HG03066 (cell line): ENCODE measurements around the gene TRIM8.

Experiments used
- ATAC-seq: cut with Tn5 transposase; IDR thresholded peaks from one replicate; pipeline ENCODE4 v1.9.1; 2021; ENCODE audit warnings: low read depth; ENCODE audit not compliant: unreplicated experiment

Gene TRIM8

GRCh38 chr10:102644066-102644645 lies at the start of gene TRIM8:
TRIM8 (plus strand) TSS chr10:102644479; CDS start chr10:102644618, 139 bp downstream.
- no peak for ATAC-seq

- ATAC-seq, result no peak
These were observed 49.0 kb upstream of the TRIM8 start for GRCh38 chr10:102595293-102595692.

- ATAC-seq, result no peak
These were observed 48.4 kb upstream of the TRIM8 start for GRCh38 chr10:102595897-102596296.

DNA sequence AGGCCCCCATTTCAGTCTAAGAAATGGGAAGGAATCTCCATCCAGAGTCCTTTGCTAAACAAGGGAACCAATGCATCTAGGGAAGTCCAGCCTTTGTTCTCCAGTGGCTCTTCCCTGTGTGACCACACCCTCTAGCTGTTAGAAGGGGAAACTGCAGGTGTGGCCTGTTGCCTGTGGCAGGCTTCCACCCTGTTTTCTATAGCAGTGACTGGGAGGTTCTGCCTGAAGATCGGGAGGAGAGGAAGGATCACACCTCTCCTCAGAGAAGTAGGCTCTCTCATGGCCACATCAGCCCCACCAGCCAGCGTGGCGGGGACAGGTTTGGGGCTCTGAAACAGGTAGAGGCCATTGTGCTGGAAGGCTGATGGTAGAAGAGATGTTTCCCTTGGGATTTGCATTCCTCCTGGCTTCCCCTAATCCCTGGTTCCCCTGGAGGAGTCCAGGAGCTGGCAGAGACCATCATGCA lies 47.7 kb upstream of the TRIM8 start:
- no peak for ATAC-seq

DNA sequence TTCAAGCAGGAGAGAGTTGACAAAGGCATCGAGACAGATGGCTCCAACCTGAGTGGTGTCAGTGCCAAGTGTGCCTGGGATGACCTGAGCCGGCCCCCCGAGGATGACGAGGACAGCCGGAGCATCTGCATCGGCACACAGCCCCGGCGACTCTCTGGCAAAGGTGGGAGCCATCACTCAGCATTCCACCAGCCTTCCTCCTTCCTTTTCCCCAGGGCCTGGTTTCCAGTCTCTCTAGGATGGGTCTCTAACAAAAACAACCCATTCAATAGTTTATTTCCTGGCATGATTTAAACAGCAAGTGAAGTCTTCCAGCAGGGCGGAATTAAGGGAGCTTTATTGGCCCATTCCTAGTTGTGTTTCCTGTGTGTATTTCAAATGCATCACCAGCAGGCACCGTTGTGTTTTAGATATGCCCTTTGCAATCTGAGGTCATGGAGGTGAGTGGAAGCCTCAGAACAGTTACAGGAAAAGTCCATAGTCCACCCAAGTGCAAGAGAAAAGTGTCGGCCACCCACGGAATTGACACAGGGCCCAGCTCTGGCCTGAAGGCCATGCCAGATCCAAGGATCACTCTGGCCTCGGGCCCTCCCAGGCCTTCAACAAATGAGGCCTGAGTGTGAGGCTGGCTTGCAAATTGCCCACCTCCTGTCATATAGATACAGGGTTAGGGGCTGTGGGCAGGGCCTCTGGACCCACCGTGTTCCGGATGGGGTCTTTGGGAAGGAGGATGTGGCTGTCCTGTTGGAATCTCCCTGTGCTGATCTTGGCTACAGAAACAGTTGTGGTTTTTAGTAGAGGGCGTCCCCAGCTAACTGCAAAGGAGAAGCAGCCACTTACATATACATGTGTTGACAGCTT lies 46.9 kb upstream of the TRIM8 start:
- no peak for ATAC-seq

GRCh38 chr10:102598243-102598642 lies 46.0 kb upstream of the TRIM8 start:
- ATAC-seq, result no peak

- ATAC-seq, result no peak
These were observed 44.5 kb upstream of the TRIM8 start for GRCh38 chr10:102599565-102600327.

DNA sequence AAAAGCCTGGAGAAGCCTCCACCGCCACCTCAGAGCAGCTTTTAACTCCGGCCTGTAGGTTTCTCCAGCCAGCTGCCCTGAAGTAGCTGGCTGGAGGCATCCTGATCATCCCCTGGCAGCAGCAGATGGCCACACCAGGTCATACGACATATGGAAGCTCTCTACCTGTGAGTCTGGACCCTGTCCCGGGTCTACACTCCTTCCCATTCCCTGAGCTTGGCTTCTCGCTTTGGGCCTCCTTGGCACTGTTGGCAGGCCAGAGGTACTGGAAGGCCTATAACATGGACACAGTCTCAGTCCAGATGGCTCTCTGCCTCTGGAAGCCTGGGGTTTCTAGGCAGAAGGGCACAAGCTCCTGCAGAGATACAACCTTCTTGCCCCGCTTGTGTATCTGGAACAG lies 43.5 kb upstream of the TRIM8 start:
- no peak for ATAC-seq

GRCh38 chr10:102601639-102602038 lies 42.6 kb upstream of the TRIM8 start:
- ATAC-seq, result no peak

GRCh38 chr10:102602272-102603045 lies 41.8 kb upstream of the TRIM8 start:
- no peak for ATAC-seq

- ATAC-seq, result no peak
These were observed 40.3 kb upstream of the TRIM8 start for GRCh38 chr10:102603946-102604345.

DNA sequence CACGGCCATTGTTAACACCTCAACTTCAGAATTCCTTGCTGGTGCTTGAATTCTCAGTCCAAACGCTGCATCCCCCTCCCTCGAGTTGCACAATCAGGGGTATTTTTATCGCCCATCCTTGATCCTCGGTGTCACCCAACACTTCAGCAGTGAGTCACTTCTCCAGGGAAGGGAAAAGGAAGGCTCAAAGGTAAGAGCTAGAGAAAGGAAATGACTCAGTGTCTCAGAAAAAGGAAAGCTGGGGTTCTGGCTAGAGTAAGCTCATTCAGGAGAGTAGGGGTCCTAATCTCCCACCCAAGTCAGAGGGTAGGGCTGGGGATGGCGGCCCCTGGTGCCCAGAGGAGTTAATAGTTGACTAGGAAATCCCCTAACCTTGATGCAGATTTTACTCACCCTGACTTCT lies 39.8 kb upstream of the TRIM8 start:
- ATAC-seq, result no peak

- ATAC-seq, result no peak
These were observed 38.6 kb upstream of the TRIM8 start for GRCh38 chr10:102605712-102606111.

- no peak for ATAC-seq
These were observed 35.8 kb upstream of the TRIM8 start for GRCh38 chr10:102608487-102608886.

DNA sequence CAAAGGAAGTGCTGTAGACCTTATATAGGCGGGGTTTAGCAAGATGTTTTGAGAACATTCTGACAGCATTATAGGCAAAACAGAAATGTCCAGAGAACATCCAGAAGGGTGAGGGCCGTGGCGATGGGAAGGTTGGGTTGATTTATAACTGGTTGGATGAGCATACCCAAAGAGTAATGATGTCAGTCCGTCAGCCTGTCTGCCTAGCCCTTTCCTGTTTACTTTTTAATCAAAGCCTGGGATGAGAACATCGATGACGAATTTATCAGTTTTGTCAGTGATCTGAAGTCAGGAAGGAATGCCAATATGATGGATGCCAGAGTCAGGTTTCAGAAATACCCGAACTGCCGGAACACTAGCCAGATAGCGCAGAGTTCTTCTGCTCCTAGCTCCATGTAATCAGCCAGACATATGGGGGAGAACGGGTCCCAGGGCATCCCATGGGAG lies 33.8 kb upstream of the TRIM8 start:
- ATAC-seq, result no peak

DNA sequence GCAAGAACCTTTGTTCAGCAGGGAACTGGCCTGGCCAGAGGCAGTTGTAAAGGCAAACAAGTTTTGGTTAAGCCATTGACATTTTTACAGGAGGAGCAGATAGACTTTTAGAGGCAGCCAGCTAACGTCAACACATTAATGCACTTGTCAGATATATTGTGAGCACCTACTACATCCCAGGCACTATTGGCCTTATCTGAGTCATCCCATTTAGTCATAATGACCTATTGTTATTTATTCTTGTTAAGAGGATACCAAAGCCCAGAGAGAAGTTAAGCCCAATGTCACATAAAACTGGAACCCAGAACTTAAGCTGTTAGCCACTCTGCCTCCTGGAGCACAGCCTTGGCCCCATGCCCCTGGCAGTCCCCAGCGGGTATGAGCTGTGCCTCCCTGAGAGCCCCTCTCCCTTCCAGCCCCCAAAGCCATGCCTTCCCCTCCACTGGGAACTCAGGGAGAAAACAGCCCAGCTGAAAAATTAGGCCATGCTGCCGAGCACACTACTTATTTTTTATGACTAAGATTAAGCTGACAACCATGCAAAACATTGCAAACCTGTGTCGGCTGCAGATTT lies 32.7 kb upstream of the TRIM8 start:
- ATAC-seq, result no peak

DNA sequence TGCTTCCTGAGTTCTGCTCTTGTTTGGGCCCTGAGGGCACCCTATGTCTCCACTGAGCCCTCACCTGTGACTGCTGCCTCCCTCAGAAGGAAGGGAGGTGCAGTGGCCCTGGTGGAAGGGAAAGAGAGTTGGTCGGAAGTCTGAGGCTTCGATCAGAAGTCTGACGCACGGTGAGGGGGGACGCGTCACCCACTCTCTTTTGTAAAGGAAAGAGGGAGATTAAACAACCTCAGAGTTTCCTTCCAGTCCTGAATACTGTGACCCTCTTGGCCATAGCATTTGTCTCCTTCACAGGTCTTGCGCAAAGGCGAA lies 31.4 kb upstream of the TRIM8 start:
- no peak for ATAC-seq

GRCh38 chr10:102613286-102613685 lies 31.0 kb upstream of the TRIM8 start:
- ATAC-seq, result no peak

DNA sequence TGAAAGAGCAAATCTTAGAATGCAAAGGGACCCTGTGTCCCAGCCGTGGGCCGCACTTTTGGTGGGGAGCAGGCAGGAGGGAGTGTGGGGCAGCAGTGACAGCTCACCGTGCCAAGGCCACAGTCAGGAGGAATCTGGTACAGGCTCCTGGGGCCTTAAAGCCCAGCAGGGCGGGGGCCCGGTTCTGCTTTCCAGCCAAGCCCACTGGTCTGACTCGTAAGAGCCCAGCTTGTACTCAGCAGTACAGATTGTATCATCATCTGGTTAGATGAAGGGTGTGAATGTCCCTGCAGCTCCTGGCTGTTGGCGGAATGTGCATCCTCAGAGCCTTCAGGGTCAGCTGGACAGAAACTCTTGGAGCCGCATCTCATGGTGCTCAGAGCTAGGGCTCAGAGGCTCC lies 30.5 kb upstream of the TRIM8 start:
- ATAC-seq, result no peak

DNA sequence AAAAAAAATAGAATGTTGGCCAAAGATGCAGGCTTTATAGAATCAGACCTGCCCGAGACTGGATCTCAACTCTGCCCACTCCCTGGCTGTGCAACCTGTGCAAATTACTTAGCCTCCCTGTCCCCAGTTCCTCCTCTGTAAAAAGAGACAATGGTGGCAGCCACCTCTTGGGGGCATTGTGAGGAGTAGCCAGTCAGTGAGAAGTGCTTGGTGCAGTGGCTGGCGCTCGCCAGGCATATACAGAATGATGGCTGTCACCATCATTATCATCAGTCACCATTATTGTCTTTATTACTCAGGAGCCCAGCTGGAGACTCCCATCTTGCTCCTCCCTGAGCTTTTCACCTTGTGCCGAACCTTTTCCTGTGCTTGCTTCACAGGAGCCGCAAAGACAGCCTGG lies 29.4 kb upstream of the TRIM8 start:
- no peak for ATAC-seq
